ENCODE measurements around the gene SLC30A1.
"Not testable (repeated sequence)": the region's sequence is repeated elsewhere in the genome, so short reads cannot be mapped to it uniquely, and the experiment has no call there.

Gene SLC30A1

DNA sequence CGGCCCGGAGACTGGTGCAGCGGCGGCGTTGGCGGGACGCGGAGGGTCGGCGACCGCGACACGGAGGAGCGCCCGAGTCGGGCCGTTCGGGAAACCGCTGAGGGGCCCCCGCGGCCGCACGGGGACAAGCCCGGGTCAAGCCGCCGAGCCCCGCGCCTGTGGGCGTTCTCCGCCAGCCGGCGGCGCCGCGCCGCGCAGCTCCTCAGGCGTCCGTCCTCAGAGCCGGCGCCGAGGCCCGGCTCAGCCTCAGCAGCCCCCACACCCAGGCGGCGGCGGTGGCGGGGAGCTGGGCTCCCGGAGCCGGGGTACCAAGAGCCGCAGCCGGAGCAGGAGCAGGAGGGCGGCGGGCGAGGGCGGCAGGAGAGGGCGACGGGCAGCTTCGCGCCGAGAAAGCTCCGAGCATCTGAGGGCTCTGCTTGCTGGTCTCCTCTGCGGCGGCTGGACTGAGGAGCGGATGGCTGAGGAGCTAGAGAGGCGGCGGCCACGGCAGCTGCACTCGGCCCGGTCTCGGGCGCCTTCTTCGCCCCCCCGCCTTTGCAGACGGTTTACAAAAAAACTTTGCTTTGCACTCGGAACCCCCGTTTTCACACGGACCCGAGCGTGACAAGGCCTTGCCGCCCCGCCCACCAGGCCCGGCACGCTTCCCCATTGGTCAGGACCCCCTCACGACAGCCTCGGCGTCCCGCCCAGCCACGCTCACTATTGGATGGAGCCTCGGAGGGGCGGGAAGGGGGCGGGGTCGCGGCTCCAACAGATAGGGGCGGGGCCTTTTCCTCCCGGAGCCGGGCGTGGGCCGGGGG lies at the start of gene SLC30A1:
SLC30A1 (minus strand) TSS at position 522 of the 800 bp plus-strand sequence. CDS start 549 bp downstream, outside the sequence.
- ATAC-seq = peak; percentile 94 to 96

GRCh38 chr1:211628417-211628816 lies 49.5 kb upstream of the SLC30A1 start:
- no peak for ATAC-seq

GRCh38 chr1:211627259-211627658 lies 48.3 kb upstream of the SLC30A1 start:
- ATAC-seq = no peak

DNA sequence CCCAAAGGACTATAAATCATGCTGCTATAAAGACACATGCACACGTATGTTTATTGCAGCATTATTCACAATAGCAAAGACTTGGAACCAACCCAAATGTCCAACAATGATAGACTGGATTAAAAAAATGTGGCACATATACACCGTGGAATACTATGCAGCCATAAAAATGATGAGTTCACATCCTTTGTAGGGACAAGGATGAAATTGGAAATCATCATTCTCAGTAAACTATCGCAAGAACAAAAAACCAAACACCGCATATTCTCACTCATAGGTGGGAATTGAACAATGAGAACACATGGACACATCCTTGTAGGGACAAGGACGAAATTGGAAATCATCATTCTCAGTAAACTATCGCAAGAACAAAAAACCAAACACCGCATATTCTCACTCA lies 46.9 kb upstream of the SLC30A1 start:
- ATAC-seq = not testable (repeated sequence)

GRCh38 chr1:211625040-211625439 lies 46.1 kb upstream of the SLC30A1 start:
- ATAC-seq = peak in 1 of 2 donors; percentile 25

DNA sequence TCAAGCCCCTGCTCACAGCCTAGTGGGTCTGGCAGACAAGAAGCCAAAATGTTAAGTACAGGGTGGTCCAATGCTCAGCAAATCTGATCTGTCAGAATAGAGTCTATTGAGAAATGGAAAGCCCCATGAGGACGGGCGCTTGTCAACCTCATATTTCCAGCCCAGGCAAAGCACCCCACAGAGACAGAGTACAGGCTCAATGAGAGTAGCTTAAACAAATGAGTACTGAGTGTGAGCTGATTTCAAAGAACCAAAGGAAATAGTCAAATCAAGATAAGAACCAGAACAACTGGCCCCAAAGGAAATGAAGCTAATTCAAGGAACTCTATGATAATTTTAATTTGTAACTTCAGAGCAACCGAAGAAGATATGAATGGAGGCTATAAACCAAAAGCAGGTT lies 44.6 kb upstream of the SLC30A1 start:
- peak; percentile 32 to 63 for ATAC-seq

DNA sequence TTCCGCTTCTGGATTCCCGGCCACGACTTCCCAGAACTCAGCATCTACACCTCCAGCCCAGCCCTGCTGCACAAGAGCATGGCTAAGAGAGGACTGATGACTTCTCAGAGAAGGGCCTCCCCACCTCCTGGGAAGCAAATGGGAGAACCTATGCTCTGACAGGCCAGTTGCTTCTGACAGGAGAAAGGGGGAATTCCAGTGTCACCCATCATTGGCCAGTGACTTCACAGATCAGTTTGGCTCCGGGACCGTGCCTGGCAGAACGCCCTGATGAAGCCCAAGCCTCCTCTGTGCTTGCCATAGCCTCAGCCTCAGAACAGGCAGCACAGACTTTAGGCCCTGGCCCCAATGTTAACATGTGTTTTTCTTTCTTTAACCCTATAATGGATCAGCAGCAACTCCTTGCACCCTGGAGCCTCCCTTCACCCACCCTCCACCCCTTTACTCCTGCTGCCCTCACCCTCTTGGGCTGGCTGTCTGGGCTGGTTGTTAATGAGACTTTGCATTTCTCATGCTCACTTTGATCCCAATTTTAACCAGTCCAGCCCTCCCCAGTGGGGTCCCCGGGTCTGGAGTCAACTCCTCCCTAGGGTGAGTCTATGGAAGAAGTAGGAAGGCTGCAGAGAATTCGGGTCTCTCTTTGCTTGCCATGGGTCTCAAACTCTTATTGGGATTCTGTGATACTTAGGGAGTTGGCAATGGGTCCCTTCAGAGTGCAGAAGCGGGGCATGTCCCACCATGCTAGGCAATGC lies 42.7 kb upstream of the SLC30A1 start:
- no peak for ATAC-seq

DNA sequence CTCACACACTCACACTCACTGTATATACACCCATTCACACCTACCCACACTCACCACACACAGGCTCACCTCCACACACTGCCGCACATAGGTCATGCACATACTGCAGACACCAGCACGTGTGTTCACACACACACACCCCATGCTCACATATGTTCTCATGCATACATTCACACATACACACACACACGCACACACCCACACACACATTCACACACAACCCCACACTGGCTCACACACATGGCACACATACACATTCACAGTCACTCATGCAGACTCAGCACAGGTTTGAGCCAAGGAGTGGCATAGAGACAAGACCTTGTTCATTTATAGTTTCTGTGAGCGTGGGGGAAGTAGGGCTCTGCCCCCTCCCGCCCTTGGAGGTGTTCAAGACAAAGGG lies 41.1 kb upstream of the SLC30A1 start:
- no peak for ATAC-seq

DNA sequence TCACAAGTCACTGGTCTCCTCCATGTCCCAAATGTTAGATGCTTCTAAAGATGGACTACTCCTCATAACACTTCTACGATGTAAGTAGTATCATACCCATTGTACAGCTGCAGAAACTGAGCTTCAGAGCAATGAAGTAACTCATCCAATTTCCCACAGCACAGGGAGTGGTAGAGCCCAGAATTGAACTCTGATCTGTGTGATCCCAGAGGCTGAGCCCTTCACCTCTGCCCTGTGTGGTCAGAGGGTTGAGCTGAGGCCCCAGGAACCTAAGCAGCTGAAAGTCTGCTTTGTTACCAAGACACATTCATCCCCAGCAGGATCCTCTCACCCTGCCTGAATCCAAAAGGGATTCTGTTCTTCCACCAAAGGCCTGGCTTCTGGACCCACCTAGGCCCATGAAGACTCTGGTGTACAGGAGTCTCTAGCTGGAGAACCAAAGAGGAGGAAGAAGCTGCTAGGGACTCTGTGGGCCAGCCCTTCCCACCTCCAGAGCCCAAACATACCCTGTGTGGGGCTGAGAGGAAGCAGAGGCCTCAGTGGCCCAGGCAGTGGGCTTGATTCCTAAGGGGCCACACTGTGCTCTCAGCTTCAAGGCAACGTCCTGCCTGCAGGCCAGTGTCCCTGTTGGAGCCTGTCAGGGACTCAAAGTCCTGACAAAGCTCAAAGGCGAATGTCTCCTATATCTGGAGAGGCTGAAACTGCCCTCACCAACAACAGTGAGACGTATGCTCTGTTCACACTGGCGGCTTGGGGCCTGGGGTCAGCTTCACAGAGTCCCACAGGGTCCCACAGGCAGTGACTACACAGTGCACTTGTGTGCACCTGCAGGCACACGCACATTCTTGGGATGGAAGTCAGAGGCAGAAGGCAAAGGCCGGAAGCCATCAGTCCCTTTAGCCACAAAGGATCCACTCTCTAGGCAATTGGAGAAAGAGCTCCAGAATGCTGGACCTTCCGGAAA lies 40.4 kb upstream of the SLC30A1 start:
- no peak for ATAC-seq

- no peak for ATAC-seq
Measured at GRCh38 chr1:211616965-211617297, 38.0 kb upstream of the SLC30A1 start.

- no peak for ATAC-seq
Measured at GRCh38 chr1:211616231-211616964, 37.4 kb upstream of the SLC30A1 start.

DNA sequence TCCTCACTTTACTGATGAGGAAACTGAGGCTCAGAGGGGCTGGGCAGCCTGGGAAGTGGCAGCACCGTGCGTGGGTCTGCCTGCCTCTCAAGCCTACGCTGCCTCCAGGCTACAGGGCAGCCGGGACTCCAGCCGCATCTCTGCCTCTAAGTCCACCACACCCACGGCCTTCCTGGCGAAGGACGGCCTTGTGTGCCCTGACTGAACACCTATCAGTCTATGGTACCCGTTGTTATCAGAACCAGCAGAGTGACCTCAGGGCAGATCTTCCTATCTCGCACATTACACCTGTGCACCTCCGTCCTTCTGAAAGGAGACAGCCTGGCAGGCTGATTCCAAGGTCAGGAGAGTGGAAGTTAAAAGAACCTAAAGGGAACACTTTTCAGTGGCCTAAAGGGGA lies 35.7 kb upstream of the SLC30A1 start:
- ATAC-seq = no peak

DNA sequence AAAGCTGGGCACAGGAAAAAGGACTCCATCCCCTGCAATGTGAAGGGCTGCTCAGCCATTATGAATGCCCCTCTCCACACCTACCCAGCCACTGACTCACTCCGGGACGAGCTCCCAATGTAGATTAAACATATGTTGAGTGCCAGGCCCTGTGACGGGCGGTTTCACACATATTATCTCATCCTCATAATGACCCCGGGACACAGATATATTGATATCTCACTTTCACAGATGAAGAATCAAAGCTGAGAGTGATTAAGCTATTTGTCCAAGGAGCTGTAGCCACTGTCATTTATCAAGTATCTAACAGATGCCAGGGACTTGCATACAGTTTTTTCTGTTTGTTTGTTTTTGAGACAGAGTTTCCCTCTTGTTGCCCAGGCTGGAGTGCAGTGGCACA lies 35.0 kb upstream of the SLC30A1 start:
- ATAC-seq = no peak

DNA sequence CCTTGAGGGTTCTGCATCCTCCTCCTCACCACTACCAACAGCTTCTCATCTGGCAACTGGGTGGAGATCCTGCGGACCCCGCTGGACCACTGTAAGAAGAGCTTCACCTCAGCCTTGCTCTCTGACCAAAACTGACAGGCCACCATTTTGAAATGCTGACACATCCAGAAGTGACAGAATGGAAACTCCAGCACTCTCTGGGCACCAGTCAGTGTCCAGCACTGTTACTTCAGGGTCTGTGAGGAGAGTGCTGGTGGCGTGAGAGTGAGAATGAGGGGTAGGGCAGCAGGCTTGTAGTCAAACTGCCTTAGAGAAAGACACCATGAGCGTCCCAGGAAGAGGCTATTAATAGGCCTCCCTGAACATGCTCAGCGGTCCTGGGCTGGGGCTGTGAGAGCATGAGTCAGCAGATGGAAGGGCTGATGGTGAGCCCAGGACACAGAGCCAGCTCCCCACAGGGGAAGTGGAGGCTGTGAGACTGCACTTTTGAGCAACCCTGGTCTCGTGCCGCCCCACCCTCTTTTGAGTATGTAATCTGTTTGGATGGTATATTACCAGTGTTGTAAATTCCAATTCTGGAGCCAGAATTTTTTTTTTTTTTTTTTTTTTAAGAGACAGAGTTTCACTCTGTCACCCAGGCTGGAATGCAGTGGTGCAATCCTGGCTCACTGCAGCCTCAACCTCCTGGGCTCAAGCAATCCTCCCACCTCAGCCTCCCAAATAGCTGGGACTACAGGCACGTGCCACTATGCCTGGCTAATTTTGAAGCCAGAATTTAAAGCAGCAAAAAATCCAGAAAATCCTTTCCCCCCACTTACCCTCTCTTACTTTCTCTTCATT lies 34.4 kb upstream of the SLC30A1 start:
- ATAC-seq = peak in 1 of 2 donors; percentile 56

DNA sequence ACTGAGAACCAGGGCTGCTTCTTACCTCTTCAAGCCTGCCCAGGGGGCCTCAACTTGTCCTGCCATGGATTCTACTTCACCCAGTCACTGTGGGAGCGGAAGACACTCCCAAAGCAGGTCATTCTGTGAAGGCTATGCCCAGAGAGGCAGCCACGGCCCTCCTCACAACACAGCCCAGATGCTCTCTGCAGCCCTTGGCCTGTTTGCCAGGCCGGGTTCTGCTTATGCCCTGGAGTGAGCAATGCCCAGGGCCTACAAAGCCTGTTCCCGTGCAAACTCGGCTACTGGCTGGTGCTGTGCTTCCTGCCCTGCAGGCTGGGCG lies 33.8 kb upstream of the SLC30A1 start:
- ATAC-seq = no peak

DNA sequence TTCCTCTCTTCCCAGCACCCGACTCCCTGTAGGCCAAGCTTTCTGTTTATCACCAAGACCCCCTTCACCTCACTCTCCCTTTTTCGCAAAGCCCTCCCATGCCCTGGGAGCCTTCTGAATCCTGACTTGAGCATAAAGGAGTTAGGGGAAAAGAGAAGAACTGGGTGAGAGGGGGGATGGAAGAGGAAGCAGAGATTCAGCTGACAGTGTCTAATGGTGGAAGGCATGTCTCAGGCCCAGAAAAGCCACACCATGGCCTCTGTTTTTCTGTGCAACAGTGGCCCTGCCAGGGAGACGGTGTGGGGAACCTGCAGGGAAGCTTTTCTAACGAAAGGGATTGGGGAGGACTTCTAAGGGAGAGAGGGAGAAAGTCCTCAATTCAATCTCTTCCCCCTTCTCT lies 32.9 kb upstream of the SLC30A1 start:
- ATAC-seq = no peak

- no peak for ATAC-seq
Measured at GRCh38 chr1:211610779-211611556, 32.0 kb upstream of the SLC30A1 start.

DNA sequence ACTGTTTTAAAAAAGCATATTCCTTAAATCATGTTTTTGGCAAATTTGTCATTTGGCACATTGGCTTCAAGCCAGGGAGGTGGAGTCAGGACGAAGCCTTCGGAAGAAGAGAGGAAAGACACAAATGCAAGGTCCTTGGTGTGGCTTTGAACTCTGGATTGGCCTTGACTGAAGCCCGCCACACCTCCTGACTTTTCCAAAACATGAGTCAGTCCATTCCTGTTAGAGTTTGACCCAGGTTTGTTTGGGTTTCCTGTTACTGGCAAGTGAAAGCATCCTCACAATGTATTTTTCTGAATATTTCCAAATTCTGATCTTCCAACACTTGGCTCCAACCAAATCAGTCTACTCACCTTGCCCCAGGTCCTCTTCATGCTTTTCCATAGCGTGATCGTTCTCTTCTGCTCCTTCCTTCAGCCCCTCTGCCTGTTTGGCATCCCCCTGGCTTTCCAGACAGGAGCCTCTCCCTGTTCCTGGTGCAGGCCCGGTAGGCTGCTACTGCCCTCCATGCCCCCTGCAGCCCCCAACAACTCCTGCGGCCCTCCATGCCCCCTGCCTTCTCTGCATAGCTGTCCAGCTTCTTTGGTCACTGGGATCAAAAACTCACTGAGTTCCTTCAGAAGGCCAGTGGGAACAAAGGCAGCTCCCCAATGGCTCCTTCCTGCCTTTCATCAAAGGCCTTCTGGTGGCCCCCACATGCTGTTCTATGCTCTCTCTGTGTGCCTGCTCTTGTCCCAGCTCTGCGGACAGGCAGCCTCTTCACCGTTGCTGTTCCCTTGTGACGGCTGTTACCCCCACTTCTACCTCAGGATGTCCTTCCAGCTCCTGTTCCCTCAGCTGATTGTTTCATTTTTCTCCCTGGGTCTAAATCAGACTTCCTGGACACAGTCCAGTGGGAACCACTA lies 30.4 kb upstream of the SLC30A1 start:
- ATAC-seq = no peak

GRCh38 chr1:211607754-211608473 lies 29.0 kb upstream of the SLC30A1 start:
- no peak for ATAC-seq
